H1 (cell line): Measurements from ENCODE around the gene PLIN1. TPM values are rescaled to one million over a fixed set of nuclear protein-coding genes. Genes with fewer than 3 reads are reported as not detected.

Experiments
- ATF3 ChIP-seq: IDR thresholded peaks from 2 replicates; pipeline ENCODE4 v1.6.1; 2011; ENCODE audit warnings: low read depth, mild to moderate bottlenecking, low read length; ENCODE audit not compliant: insufficient read depth
- RFX5 ChIP-seq: IDR thresholded peaks from 2 replicates; pipeline ENCODE4 v1.6.1; 2011; ENCODE audit warnings: low read depth, low read length, improper control_type of control experiment, borderline replicate concordance
- polyA plus RNA-seq, 7 experiments: library from polyadenylated mRNA; depleted of rRNA in 3 of 7; stranded (reverse) in 5 of 7; unstranded in 2 of 7; fragments of >200 nt in 5 of 7; fragments of 200-250 nt in 2 of 7; gene quantifications; 1 replicate in 5 of 7; 2 replicates in 1 of 7; 4 replicates in 1 of 7; pipeline versions ENCODE4 v1.2.1 to v1.2.3, GENCODE V29; 2011 to 2013; ENCODE audit warnings: missing spikeins in 2 of 7, mixed read lengths in 2 of 7
- total RNA-seq: library from RNA; stranded (reverse); fragmentation: NEBNext Ultra II Directional; extraction: Animal tissue kit (Norgen Biotek cat#: 25700); gene quantifications from 2 replicates; pipeline ENCODE4 v1.2.1, GENCODE V29; 2021

Gene PLIN1
- total and polyA plus RNA-seq, 2 of the 8 experiments (the other 6 are each of a cell fraction or from before 2014, with no cell fraction given): 0.33 TPM; not detected in 1

DNA sequence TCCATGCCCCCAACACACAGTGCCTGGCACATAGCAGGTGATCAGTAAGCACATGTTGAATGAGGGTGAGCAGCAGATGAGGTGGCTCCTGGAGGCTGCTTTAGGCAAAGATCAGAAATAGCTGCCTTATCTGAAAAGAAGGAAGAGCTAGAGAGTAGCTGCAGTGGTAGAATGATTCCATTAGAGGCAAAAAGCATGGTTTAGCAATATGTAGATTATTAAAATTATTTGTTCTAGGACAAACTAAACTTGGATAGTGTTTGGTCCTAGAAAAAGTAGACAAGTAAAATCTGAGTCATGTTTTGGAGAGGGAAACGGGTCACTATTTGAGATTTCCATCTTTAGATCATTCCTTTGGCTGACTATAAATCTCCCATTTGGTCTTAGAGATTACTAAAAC is 56.0 kb downstream of the PLIN1 start (continued):
- no peak for TF ChIP-seq RFX5
- no peak for TF ChIP-seq ATF3
